Middle frontal gyrus (tissue), 1 donor: ENCODE measurements around the gene NEUROG1.
"Not testable (repeated sequence)": the region's sequence is repeated elsewhere in the genome, so short reads cannot be mapped to it uniquely, and the experiment has no call there.

Source experiments
- DNase-seq: peaks from one replicate; pipeline ENCODE4 v3.0.0-alpha.2; 2015; ENCODE audit warnings: low spot score; ENCODE audit errors: extremely low spot score

Gene NEUROG1

GRCh38 chr5:135537271-135537670 is 1.5 kb upstream of the NEUROG1 start:
- no peak for DNase-seq

DNA sequence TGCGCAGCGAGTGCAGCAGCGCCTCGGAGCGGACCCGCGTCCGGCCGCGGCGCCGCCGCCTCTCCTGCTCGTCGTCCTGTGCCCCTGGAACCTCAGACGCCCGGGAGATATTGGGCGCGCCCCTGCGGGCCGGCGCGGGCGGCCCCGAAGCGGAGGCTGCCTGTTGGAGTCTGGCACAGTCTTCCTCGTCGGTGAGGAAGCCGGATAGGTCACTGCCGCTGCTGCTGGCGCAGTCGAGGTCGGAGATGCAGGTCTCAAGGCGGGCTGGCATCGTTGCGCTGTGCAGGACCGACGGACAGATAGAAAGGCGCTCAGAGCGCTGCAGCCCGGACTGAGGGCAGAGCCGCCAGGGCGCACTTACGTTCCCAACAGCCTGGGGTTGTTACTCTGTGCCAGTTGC is 344 bp downstream of the NEUROG1 start:
- no peak for DNase-seq

DNA sequence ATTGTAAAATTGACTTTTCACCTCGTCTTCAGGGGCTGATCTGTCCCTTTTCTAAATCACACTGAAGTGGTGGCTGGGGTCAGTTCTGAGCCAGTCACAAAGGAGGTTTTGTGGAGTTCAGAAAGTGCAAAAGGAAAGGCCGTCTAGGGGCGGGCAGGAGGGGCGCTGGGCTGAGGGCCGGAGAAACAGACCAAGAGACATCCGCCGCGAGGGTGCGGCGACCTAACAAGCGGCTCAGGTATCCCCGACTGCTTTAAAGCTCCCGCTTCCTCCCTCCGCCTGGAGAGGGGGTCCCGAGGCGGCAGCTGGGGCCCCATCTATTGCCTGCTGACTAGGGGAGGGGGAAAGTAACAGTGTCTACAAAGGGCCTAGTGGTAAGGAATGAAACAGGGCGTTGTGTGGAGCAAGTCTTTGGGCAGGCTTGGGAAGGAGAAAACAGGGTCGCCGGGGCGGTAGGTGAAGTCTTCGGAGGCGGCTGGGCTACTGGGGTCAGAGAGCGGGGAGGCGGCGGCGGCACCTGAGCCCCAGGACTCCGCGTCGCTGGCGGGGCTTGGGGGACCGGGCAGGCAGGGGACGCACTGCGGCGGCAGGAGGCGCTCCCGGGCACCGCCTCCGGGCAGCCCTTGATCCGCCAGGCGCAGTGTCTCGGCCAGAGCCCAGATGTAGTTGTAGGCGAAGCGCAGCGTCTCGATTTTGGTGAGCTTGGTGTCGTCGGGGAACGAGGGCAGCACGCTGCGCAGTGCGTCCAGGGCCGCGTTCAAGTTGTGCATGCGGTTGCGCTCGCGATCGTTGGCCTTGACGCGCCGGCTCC is 950 bp downstream of the NEUROG1 start:
- DNase-seq: no peak

DNA sequence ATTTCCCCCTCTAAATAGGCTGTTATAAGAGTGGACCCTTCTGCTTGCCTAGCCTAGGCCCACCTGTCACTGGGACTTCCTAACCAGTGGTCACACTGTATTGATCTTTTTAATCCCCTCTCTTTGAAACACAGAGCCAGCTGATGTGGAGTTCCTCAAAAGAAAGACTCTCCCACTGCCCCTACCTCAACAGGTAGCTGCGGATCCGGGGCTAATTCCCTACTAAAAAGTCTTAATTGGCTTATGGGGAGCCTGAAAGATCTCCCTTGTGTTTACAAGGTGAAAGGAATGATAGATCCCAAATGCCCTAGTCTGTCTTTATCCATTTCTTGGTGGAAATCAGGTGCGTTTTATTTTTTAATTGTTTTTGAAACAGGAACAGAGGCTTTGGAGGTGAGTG is 2.0 kb downstream of the NEUROG1 start:
- no peak for DNase-seq

DNA sequence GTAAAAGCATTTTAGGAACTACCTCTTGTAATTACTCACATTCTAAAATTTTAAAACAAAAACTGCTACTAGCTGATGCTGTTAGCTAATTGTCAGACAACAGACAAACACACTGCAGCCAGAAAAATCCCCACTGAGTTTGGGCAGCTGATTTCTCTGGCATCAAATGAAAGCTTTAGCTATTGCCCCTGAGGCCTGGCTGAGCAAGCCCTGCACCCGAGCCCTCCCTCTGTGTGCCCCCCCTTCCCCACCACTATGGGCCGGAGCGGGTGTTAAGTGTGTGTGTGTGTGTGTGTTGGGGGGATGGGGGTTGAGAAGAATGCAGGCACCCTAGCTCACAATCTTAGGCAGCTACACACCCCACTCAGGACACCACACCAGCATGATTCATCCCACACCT is 2.4 kb downstream of the NEUROG1 start:
- no peak for DNase-seq

DNA sequence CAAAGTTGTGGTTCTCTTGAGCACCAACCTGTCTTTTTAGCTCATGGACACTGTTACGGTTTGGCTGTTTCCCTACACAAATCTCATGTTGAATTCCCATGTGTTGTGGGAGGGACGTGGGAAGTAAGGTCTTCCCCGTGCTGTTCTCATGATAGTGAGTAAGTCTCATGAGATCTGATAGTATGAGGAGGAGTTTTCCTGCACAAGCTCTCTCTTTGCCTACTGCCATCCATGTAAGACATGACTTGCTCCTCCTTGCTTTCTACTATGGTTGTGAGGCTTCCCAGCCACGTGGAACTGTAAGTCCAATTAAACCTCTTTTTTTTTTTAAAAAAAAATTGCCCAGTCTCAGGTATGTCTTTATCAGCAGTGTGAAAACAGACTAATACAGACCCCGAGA is 6.2 kb downstream of the NEUROG1 start:
- not testable (repeated sequence) for DNase-seq

DNA sequence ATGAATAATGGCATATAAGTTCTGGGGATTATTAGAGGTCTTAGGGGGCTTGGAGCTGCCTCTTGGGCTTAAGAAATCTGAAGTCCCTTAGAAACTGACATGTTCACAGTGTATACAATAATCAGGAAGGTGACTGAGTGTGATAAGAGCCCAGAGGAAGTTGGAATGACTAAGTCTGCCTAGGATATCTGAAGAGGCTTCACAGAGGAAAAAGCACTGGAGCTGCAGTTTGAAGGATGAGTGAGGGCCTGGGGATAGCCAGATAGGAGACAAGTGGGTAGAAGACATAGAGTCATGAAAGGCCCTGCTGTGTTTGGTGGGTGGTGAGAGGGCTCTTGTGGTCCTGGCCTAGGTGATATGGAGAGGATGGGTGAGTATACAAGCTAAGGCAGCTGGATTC is 8.8 kb downstream of the NEUROG1 start:
- DNase-seq: no peak

DNA sequence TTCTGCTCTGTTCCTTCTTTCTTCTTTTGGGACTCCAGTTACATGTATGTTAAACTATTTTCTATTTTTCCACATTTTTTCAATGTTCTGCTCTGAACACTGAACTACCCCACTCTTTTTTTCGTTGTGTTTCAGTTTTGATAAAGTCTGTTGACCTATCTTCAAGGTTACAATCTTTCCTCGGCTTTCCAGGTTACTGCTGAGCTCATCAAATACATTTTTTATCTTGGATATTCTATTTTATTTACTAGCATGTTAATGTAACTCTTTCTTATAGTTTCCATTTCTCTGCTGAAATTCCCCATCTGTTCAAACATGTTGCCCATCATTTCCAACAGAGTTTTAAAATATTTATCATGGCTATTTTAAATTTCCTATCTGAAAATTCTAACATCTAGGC is 13.8 kb downstream of the NEUROG1 start:
- no peak for DNase-seq

GRCh38 chr5:135517631-135518030 is 18.1 kb downstream of the NEUROG1 start:
- no peak for DNase-seq

GRCh38 chr5:135514116-135514515 is 21.6 kb downstream of the NEUROG1 start:
- no peak for DNase-seq

GRCh38 chr5:135511761-135512575 is 23.8 kb downstream of the NEUROG1 start:
- DNase-seq: no peak

GRCh38 chr5:135509995-135510394 is 25.8 kb downstream of the NEUROG1 start:
- no peak for DNase-seq

DNA sequence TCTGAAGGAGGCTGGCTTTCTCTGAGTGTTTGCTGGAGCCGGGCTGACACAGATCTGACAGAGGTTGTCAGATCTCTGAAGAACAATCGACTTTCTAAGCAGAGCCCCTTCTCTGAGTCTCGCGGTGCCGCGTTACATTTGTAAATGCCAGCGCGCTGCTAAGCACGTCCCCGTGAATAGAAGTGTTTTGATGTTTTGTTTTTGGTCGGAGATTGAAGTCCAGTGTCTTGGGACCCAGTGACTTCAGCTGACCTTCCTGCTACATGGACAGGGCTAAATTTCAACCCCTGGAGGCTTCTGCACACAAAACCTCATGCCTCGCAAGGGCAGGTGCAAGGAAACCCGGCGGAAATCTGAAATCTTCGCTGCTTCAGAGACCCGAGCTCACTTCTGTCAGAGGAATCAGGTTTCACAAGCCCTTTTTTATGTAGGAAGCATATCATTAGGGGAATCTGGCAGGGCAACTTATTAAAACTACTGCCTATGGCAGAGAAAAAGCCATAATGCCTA is 27.2 kb downstream of the NEUROG1 start:
- DNase-seq: no peak

DNA sequence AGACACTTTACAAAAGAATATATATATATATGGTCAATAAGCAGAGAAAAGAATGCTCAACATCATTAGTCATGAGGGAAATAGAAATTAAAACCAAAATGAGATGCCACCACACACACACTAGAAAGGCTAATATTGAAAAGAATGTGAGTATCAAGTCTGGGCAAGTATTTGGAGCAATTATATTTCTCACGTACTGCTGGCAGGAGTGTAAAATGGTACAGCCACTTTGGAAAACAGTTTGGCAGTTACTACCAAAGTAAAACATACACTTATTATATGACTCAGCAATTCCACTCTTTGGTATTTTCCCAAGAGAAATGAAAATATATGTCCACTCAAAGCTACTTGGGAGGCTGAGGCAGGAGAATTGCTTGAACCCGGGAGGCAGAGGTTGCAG is 29.8 kb downstream of the NEUROG1 start:
- no peak for DNase-seq

GRCh38 chr5:135504376-135504775 is 31.4 kb downstream of the NEUROG1 start:
- DNase-seq: no peak

DNA sequence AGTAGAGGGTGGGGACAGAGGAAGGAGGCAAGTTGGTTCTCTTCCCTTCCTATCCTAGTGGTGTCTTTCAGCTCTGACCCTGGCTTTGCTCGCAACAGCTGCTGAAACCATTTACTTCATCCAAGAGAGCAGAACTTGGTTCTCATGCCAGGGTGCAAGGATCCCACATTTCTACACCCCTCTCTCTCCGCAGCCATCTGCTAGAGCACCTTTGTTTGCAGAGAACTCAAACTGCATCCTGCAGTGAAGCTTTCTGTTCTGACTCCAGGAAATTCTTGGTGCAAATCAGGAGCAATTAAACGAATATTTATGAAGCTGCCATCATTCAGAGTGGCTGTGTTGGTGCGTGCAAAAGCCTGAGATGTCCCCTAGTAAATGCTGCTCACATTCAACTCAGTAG is 31.9 kb downstream of the NEUROG1 start:
- DNase-seq: no peak

GRCh38 chr5:135502836-135503520 is 32.8 kb downstream of the NEUROG1 start:
- no peak for DNase-seq

DNA sequence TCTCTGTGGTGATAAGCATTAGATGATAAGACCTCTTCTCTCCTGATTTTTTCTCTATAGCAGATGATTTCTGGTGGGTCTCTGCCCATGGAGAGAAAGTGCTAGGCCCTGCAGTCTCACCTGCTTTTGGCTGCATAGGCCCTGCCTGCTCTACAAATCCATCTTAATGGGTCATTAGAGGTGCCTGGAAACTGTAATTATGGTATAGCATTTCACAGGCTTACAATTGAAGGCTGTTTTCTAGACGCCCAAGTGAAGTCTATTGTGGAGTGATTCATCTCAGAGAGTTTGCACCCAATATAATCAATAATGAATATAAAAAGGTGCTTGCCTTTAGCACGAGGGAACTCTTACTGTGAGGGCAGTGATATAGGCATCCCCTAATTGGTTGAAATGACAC is 33.8 kb downstream of the NEUROG1 start:
- no peak for DNase-seq

- DNase-seq: no peak
Measured at GRCh38 chr5:135498637-135498995, 37.1 kb downstream of the NEUROG1 start.

DNA sequence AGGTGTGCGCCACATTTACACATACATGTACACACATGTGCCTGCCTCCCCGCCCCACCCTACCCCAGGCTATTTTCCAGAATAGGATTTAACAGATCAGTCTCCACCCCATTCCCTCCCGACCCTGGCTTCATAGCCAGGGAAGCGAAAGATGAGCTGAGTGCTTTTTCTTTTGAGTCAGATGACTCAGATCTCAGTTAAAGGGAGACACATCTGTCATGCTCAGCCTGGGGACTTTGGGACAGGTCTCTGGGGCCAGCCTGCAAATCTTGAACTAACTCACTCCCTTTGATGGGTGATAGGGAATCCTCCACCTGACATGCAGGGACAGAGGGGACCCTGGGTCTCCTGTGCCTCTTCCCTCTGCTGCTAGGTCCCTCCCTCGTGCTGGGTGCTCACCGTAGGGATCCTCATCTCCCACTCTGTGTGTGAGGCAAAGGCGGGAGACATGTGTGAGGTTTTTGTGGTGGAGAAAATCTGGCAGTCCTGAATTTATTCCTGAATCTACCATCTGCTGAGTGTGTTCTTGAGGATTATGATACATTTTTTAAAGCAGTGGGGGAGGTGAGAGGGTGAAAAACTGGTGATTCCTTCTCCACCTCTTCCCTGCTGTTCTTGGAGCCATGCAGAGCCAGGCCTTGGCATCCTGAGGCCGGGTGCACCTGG is 37.7 kb downstream of the NEUROG1 start:
- peak; percentile 38 for DNase-seq

DNA sequence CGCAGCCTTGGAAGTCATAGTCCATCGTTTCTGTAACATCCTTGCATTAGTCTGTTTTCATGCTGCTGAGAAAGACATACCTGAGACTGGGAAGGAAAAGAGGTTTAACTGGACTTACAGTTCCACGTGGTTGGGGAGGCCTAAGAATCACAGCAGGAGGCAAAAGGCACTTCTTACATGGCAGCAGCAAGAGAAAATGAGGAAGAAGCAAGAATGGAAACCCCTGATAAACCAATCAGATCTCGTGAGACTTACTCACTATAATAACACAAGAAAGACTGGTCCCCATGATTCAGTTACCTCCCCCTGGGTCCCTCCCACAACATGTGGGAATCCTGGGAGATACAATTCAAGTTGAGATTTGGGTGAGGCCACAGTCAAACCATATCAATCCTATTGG is 40.2 kb downstream of the NEUROG1 start:
- DNase-seq: not testable (repeated sequence)
